ENCODE measurements around the gene FOXS1.
A peak's percentile ranks its signal among the peaks of the same experiment; 100 is the strongest.

DNA sequence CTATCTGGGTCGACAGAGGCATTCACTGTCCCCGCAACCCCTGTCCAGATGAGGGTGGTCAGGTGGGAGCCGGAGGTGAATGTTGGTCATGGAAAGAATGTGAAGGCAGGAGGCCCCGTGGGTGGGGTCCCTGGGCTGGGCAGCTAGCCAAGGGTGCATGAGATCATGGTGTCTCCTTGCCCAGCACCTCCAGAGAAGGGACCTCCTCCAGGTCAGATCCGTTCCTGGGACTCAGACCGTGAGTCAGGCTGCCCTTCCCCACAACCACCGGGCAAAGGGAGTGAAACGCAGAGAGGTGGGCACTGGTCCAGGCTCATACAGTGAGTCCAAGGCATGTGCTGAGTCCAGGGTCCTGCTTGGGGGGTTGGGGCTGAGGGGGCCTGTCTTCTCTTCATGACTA lies 3.5 kb downstream of the FOXS1 start:
- peak; percentile 69; the same call in 1 of the 2 replicates for TF ChIP-seq FOXM1 (IDR thresholded peaks at IDR 0.05; ENCODE audit: borderline replicate concordance, low read depth)
- TF ChIP-seq RAD21 (IDR thresholded peaks at IDR 0.05; ENCODE audit: low read depth), result 0 out of 2 replicates have a peak, but pooled peaks have one; percentile 8
